Fibroblast of pulmonary artery (primary cell): ENCODE results near the gene TWF2.

Experiments used
- DNase-seq: peaks from one replicate; pipeline ENCODE4 v3.0.0-alpha.2; 2010; ENCODE audit warnings: low read depth
- H3K4me3 ChIP-seq: replicated peaks from 2 replicates; pipeline ENCODE4 v1.5.1; 2011; ENCODE audit warnings: low read depth, mild to moderate bottlenecking, control low read depth, low read length, moderate library complexity
- CTCF ChIP-seq: IDR thresholded peaks from 2 replicates; pipeline ENCODE4 v1.5.1; 2011; ENCODE audit warnings: mild to moderate bottlenecking, control low read depth, low read length, inconsistent platforms; ENCODE audit errors: missing control alignments

TWF2 gene

GRCh38 chr3:52188556-52188955 lies 50.4 kb downstream of the TWF2 start:
- H3K4me3 ChIP-seq, result no peak overlapping the region
- TF ChIP-seq CTCF, result no peak
- DNase-seq, result no peak

- no peak overlapping the region for H3K4me3 ChIP-seq
- TF ChIP-seq CTCF, result no peak
- no peak for DNase-seq
Observed at GRCh38 chr3:52186729-52187128, 52.2 kb downstream of the TWF2 start.

GRCh38 chr3:52185837-52186236 lies 53.1 kb downstream of the TWF2 start:
- H3K4me3 ChIP-seq, result no peak overlapping the region
- TF ChIP-seq CTCF, result no peak
- DNase-seq, result no peak

- TF ChIP-seq CTCF, result no peak
- H3K4me3 ChIP-seq, result no peak overlapping the region
- no peak for DNase-seq
Observed at GRCh38 chr3:52185311-52185710, 53.6 kb downstream of the TWF2 start.

GRCh38 chr3:52184690-52185089 lies 54.3 kb downstream of the TWF2 start:
- H3K4me3 ChIP-seq, result no peak overlapping the region
- no peak for TF ChIP-seq CTCF
- no peak for DNase-seq

GRCh38 chr3:52183786-52184445 lies 55.0 kb downstream of the TWF2 start:
- no peak for TF ChIP-seq CTCF
- no peak overlapping the region for H3K4me3 ChIP-seq
- no peak for DNase-seq

GRCh38 chr3:52182691-52183090 lies 56.3 kb downstream of the TWF2 start:
- H3K4me3 ChIP-seq, result no peak overlapping the region
- no peak for DNase-seq
- no peak for TF ChIP-seq CTCF
